ENCODE data around the gene TSSK6.
A peak's percentile ranks its signal among the peaks of the same experiment; 100 is the strongest.

The TSSK6 gene

GRCh38 chr19:19530889-19531288 is 15.5 kb upstream of the TSSK6 start:
- DNase-seq (ENCODE audit: low read depth in 2 of 2), result no peak

- no peak for DNase-seq (ENCODE audit: low read depth in 2 of 2)
Observed at GRCh38 chr19:19530423-19530804, 15.1 kb upstream of the TSSK6 start.

DNA sequence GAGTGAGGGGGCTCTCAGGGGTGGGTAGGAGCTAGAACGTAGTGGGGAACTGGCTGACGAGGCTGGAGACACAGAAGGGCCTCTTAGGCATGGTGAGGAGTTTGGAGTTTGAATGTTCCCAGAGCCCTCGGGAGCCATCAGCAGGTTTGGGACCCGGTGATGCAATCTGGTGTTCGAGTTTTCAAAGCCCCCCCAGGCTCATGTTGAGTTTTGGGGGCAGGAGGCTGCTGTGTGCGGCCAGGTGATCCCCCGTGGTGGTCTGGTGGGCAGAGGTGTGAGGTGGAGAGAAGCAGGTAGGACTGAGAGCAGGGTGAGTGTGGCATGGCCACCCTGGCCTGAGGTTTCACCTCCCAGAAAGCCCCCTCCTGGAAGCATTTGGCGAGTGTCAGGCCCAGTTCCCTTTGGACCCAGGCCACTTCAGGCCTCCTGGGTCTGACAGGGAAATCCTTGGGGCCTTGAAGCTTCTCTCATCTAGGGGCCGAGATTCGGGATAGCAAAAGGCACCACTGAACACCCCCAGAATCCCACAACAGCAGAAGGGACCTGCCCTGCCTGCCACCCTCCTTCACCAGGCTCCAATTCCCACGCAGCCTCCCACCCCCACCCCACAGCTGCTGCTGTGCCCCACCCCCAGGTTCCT is 14.6 kb upstream of the TSSK6 start:
- DNase-seq (ENCODE audit: low read depth in 2 of 2), result no peak

DNA sequence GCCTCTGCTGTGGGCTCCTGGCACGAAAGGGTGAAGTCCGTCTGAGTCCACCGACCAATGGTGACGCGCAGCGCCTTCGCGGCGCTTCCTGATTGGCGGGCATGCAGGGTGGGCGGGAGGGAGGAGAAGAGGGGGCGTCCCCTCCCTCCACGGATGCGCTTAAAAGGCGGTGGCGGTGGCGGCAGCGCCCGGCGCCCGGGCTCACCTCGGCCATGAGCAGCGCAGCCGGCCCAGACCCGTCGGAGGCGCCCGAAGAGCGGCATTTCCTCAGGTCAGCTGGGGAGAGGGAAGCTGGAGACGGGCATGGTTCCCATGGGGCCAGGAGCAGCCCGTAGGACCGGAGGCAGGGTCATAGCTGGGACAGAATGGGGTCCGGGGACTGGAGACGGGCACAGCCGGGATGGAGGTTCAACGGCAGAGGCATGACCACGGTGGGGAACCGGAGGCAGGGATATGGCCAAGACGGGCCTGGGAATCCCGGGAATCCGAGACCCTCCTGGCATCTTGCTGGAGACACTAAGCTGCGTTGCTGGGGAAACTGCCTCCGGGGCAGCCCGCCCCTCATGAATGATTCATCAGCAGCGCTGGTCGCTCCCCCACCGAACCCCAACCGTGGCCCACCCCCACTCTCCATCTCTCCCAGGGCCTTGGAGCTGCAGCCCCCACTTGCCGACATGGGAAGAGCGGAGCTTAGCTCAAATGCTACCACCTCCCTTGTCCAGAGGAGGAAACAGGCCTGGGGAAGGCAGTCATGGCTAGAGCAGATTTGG is 13.6 kb upstream of the TSSK6 start, which contains the start of gene YJEFN3:
TSS of gene YJEFN3 (plus strand) at position 191 of the 770 bp plus-strand sequence. CDS start at position 213, 22 bp downstream.
- DNase-seq (ENCODE audit: low read depth in 2 of 2), result no peak

- no peak for DNase-seq (ENCODE audit: low read depth in 2 of 2)
Observed at GRCh38 chr19:19527674-19528625, 12.6 kb upstream of the TSSK6 start.

DNA sequence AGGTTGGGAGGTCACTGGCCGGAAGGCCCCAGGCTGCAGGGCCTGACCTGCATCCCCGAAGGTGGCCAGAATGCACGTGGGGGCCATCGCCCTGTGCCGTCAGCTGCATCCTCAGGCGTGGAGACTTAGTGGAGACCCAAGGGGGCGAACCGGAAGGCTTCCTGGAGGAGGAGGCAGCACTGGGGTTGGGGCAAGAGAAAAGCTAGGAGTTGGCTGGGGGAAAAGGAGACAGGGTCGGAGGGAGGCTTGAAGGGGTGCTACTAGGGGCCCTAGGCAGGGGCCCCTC is 12.0 kb upstream of the TSSK6 start:
- no peak for DNase-seq (ENCODE audit: low read depth in 2 of 2)

DNA sequence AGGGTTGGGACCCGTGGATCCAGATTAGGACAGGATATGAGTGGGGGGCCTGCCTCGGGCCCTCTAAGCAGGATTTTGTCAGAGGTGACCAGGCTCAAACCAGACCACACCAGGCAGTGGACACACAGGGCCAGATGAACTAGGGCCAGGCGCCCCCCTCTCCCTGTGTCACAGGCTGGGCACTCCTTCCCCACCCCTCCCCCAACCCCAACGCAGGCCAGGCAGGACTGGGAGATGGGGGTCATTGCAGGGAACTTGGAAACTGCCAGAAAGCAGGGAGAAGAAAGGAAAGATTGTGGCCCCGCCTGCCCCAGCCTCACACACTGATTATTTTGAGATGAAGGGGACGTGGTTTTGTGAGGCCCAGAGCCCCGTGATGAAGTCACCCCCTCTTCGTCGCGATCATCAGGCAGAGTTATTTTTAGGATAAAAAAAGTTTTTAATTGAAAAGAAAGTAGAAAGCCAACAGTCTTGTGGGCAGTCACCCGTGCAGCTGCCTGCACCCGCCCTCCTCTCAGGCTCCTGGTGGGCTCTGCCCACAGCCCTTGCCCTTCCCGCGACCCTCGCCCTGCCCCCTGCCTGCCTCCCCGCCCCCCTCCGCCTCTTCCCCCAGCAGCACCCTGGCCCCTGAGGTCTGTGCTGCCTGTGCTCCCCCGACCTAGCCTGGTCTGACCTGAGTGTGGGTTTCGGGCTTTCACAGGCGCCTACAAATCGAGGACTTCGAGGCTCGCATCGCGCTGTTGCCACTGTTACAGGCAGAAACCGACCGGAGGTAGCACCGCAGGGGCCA is 11.4 kb upstream of the TSSK6 start:
- DNase-seq (ENCODE audit: low read depth in 2 of 2), result no peak

DNA sequence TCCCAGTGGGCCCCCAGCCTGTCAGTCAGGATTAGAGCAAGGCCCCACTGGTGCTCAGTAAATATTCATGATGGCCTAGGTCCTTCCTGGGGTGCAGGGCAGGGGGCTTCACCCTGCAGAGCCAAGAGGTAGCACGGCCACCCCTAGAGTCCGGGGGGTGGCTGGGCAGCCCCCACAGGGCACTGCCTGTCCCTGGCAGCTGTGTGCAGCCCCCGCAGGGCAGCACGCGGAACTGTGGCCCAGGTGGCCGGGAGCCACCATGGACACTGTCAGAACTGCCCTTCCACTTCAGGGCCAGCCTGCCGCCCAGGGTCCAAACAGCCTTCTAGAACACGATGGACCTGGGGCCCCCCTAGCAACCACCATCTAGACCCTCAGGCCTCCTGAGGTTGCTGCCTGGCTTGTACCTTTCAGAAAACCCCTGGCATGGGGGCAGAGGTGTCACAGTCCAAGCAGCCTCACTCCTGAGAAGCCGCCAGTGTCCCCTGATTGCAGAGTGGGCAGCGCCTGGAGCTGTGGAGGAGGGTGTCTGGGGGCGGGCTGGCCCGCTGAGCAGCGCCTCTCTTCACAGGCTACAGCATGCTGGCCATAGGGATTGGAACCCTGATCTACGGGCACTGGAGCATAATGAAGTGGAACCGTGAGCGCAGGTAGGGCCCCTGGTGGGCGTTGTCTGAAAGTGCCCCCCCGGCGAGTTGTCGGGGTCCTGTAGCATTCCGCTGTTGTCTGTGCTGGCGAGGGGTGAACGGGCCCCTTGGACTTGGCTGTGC is 10.4 kb upstream of the TSSK6 start:
- no peak for DNase-seq (ENCODE audit: low read depth in 2 of 2)

- DNase-seq (ENCODE audit: low read depth in 2 of 2), result no peak
Observed at GRCh38 chr19:19524053-19524452, 8.7 kb upstream of the TSSK6 start.

DNA sequence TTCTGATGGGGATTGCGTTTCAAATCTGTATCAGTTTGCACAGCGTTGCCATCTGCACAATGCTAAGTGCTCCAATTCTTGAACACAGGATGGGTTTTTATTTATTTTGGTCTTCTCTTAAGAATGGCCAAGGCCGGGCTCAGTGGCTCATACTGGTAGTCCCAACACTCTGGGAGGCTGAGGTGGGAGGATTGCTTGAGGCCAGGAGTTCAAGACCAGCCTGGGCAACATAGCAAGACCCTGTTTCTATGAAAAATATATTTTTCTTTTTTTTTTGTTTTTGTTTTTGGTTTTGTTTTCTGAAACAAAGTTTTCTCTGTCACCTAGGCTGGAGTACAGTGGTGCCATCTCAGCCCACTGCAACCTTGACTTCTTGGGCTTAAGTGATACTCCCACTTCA is 7.8 kb upstream of the TSSK6 start:
- no peak for DNase-seq (ENCODE audit: low read depth in 2 of 2)

DNA sequence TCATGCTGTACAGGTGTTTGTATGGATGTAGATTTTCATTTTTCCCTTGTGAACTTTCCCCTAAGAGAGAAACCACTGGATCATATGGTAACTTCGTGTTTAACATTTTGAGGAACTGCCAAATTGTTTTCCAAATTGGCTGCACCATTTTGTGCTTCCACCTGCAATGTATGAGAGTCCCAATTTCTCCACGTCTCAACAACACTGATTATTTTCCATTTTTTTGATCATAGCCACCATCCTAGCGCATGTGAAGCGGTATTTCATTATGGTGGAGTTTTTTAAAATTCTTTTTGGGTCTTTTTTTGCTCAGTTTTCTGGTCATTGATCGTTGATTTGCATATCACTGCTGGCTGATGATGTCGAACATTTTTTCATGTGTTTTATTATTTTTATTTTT is 5.6 kb upstream of the TSSK6 start:
- no peak for DNase-seq (ENCODE audit: low read depth in 2 of 2)

GRCh38 chr19:19517235-19517619 is 1.9 kb upstream of the TSSK6 start:
- DNase-seq (ENCODE audit: low read depth in 2 of 2), result no peak

- peak; percentile 90 to 93 for DNase-seq (ENCODE audit: low read depth in 2 of 2)
Observed at GRCh38 chr19:19515642-19516519, 533 bp upstream of the TSSK6 start, which contains the start of gene NDUFA13. NDUFA13 (plus strand) TSS chr19:19516225; CDS start chr19:19516239, 14 bp downstream.

GRCh38 chr19:19514215-19514657 is 1.1 kb downstream of the TSSK6 start:
- no peak for DNase-seq (ENCODE audit: low read depth in 2 of 2)

GRCh38 chr19:19513682-19514081 is 1.7 kb downstream of the TSSK6 start:
- DNase-seq (ENCODE audit: low read depth in 2 of 2), result no peak

DNA sequence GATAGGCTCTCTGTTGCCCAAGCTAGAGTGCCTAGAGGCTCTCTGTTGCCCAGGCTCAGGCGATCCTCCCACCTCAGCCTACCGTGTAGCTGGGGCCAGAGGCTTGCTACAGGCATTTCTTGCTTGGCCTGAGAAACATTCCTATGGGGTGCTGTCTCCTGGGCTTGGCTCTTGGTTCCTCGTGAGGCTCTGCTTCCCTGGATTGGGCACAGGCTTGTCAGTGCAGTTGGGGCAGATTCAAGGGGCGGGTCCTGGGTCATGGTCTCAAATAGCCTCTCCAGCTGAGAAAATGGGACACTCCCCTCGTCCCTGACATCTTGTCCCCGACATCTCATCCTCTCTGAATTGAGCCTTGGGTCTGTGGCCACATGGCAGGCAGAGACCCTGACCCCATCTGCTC is 4.9 kb downstream of the TSSK6 start:
- DNase-seq (ENCODE audit: low read depth in 2 of 2), result no peak

DNA sequence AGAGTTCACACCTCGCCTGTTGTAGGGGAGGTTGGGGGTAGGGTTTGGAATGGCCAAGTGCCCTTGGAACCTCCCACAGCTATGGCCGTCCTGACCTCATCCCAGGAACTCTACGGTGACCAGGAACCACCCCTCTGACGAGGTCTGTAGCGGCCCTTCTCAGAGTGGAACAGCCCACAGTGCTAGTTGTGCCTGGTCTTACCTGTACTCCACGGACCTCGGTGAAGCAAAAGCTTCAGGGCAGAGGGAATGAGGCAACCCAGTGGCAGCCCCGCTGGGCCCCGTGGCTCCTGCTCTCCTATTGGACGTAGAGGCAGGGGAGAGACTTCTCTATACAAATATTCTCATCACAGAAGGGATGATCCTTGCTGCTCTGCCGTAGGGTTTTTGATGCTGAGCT is 7.1 kb downstream of the TSSK6 start:
- DNase-seq (ENCODE audit: low read depth in 2 of 2), result no peak

DNA sequence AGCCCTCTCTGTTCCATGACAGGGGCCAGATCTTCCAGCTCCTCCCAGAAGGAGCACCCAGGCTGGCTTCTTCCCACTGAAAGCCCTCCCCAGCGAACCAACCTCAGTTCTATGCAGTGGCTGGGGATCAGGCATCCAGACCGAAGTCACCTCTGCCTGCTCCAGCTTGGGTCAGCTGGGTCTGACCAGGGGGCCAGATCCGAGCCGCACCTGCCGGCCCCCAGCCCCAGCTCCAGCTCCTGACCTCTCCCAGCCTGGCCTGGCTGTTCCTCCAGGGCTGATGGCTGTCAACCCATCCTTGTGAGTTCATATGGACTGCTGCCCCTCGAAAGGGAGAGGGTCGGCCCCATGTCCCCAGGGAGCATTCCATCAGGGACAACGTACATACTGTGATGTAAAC is 8.0 kb downstream of the TSSK6 start:
- DNase-seq (ENCODE audit: low read depth in 2 of 2), result no peak

DNA sequence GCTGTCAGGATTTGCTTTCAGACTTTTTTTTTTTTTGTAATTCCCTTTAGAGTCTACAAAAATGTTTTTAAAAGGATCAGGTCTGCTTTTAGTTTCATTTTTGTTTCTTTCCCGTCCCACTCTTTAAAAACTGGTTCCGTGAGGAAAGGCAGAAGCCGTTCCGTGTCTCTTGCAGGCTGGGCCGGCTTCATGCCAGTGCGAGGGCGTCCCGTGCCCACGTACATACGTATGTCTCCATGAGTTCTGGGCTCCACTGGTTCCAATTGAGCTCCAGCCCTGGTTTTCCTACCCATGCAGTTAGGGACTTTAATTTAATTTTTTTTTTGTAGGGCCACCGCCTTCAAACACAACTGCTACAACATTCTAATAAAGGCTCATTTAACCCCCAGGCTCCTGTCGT is 8.8 kb downstream of the TSSK6 start:
- no peak for DNase-seq (ENCODE audit: low read depth in 2 of 2)
